Upper lobe of left lung (tissue), 4 donors: Measurements from ENCODE around the gene HCK.

Experiments used
- CTCF ChIP-seq, 6 experiments: fragments of 450-650 bp in 4 of 6; fragments of 200-600 bp in 2 of 6; sonication (generic) in 2 of 6; IDR thresholded peaks; one replicate each; pipeline ENCODE4 v1.5.1; 2016 to 2019; ENCODE audit warnings: antibody characterized with exemption in 6 of 6
- POLR2AphosphoS5 ChIP-seq, 2 donors: sonication (generic); formaldehyde crosslinking; IDR thresholded peaks; one replicate each; pipeline ENCODE4 v1.5.1; 2017; ENCODE audit warnings: antibody characterized with exemption in 2 of 2

GRCh38 chr20:32068174-32068573, 16.1 kb downstream of the HCK start:
- TF ChIP-seq CTCF (IDR thresholded peaks at IDR 0.05) = no peak
- no peak for TF ChIP-seq POLR2AphosphoS5 (IDR thresholded peaks at IDR 0.05)
